SK-N-MC (cell line): ENCODE measurements around the gene FAM13A.
"Not testable (repeated sequence)": the region's sequence is repeated elsewhere in the genome, so short reads cannot be mapped to it uniquely, and the experiment has no call there.

ENCODE experiments used
- EZH2 ChIP-seq: fragments of 200-600 bp; sonication (generic); IDR thresholded peaks from one replicate; pipeline ENCODE4 v1.6.1; 2017; ENCODE audit warnings: antibody characterized with exemption
- FOXP2 ChIP-seq: optimal IDR thresholded peaks from 2 replicates; pipeline ENCODE3; 2011; ENCODE audit warnings: mild to moderate bottlenecking, moderate library complexity; ENCODE audit not compliant: insufficient read depth; ENCODE audit errors: extremely low read length, control extremely low read depth
- POLR2AphosphoS5 ChIP-seq: IDR thresholded peaks from 2 replicates; pipeline ENCODE4 v1.6.1; 2012; ENCODE audit warnings: mild to moderate bottlenecking, low read depth, low read length, borderline replicate concordance

DNA sequence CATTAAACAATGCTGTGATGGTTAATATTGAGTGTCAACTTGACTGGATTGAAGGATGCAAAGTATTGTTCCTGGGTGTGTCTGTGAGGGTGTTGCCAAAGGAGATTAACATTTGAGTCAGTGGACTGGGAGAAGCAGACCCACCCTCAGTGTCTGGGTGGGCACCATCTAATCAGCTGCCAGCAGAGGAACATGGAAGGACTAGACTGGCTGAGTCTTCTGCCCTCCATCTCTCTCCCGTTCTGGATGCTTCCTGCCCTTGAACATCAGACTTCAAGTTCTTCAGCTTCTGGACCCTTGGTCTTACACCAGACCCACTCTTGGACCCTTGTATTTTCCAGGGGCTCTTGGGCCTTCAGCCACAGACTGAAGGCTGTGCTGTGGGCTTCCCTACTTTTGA is 61.7 kb downstream of the FAM13A start:
- TF ChIP-seq EZH2, POLR2AphosphoS5, FOXP2: not testable (repeated sequence)
